22Rv1 (cell line): ENCODE results near the gene SLC30A4.

ENCODE experiments used
- H3K27ac ChIP-seq: fragments of 450-650 bp; 2 replicates; pipeline ENCODE4 v1.5.1; 2017
- CTCF ChIP-seq: fragments of 450-650 bp; IDR thresholded peaks from 2 replicates; pipeline ENCODE4 v1.5.1; 2017; ENCODE audit warnings: mild to moderate bottlenecking
- ZFX ChIP-seq: fragments of 450-650 bp; IDR thresholded peaks from 2 replicates; pipeline ENCODE4 v1.6.1; 2017; ENCODE audit warnings: antibody characterized with exemption, borderline replicate concordance

Gene SLC30A4

GRCh38 chr15:45546789-45547188, 24.2 kb upstream of the SLC30A4 start:
- H3K27ac ChIP-seq: no peak overlapping the region
- TF ChIP-seq CTCF: no peak
- TF ChIP-seq ZFX: no peak

DNA sequence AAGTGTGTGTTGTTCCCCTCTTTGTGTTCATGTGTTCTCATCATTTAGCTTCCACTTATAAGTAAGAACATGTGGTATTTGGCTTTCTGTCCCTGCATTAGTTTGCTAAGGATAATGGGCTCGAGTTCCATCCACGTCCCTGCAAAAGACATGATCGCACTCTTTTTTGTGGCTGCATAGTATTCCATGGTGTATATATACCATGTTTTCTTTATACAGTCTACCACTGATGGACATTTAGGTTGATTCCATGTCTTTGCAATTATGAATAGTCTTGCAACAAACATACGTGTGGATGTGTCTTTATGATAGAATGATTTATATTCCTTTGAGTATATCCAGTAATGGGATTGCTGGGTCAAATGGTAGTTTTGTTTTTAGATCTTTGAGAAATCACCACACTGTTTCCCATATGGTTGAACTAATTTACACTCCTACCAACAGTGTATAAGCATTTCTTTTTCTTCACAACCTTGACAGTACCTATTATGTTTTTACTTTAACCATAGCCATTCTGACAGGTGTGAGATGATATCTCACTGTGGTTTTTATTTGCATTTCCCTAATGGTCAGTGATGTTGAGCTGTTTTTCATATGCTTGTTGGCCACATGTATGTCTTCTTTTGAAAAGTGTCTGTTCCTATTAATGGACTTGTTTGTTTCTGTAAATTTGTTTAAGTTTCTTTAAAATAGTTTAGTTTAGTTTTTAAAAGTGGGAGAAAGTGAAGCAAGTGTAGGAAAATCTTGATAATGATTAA, 21.9 kb upstream of the SLC30A4 start:
- no peak overlapping the region for H3K27ac ChIP-seq
- TF ChIP-seq ZFX: no peak
- TF ChIP-seq CTCF: no peak

- no peak for TF ChIP-seq CTCF
- TF ChIP-seq ZFX: no peak
- no peak overlapping the region for H3K27ac ChIP-seq
Observed at GRCh38 chr15:45543051-45543450, 20.5 kb upstream of the SLC30A4 start.

DNA sequence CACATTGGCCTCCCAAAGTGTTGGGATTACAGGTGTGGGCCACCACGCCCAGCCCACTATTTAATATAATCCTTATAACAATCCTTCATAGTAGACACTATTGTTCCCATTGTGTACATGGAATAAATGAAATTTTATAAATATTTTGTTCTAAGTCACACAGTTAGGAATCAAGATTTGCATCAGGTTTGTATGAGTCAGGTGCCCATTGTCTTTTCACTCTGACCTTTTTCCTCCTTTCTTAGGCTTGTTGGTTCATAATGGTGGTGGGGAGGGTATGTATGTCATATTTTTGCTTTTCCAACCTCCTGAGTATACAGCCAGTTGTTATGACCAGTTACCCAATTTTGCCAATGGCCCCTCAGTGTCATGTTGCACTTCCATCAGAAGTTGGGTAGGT, 18.0 kb upstream of the SLC30A4 start:
- no peak overlapping the region for H3K27ac ChIP-seq
- TF ChIP-seq CTCF (no peak), ZFX (no peak)

DNA sequence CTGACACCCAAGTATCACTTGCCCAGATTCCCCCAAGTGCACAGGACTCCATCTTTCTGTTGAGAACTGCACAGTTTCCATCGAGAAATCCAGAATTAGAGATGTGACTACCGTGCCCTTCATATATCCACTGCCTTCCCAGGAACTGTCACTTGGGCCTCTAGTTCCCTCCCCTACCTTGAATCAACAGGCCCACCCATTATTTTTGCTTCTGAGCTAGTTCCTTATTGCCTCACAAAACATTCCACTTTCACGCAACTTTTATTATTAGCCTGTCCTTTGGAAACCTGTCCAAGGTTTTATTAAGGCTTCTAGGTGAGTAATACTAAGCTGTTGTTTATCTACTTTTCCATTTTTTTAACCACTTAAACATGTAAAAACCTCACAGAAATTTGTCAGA, 17.1 kb upstream of the SLC30A4 start:
- no peak overlapping the region for H3K27ac ChIP-seq
- no peak for TF ChIP-seq ZFX
- TF ChIP-seq CTCF: no peak

GRCh38 chr15:45536934-45537333, 14.4 kb upstream of the SLC30A4 start:
- TF ChIP-seq ZFX (no peak), CTCF (no peak)
- no peak overlapping the region for H3K27ac ChIP-seq

DNA sequence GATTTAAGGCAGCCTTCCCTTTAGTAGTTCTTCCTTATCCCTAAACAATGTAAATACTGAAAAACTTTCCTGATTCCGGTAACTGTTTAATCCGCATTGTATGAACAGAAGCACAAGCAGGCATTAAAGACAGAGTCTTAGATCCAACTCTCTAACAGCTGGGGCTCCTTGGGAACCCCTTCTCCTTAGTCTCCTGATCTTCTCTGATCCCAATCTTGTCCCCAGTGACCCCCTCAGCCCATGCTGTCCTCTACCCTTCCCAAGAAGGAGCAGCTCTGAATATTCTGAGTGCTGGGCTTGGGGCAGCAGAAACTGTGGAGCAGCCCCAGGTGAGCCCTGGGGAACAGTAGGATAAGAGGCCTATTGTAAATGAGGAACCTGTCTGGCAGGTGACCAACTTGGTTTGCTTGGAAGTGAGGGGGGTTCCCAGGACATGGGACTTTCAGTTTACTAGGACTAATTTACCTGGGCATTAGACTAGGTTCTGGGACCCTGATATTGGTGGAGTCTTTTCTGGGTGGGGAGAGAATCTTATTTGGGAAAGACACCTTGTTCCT, 13.0 kb upstream of the SLC30A4 start:
- TF ChIP-seq ZFX: no peak
- no peak for TF ChIP-seq CTCF
- no peak overlapping the region for H3K27ac ChIP-seq
